ENCODE data around the gene PSPN.

DNA sequence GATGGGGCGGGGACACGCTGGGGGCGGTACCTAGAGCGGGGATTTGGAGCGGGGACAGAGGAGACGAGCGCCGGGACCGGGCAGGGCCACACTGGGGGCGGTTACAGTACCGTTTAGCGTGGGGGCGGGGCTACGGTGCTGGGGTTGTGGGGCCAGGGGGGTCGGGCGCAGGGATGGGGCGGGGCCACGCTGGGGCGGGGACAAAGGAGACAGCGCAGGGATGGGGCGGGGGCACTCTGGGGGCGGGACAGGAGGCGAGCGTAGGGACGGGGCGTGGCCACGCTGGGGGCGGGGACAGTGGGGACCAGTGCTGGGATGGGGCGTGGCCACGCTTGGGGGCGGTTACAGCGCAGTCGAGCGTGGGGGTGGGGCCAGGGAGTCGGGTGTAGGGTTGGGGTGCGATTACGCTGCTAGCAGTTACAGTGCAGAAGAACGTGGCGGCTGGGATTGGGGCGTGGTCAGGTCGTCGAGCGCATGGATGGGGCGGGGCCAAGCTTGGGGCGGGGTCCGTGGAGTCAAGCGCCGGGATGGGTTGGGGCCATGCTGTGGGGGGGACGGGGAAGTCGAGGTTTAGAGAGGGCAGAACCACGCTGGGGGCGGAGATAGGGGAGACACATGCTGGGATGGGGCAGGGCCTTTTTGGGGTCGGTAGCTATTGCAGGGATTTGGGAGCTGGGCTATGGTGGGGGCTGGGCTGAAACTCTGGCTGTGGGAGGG lies 2.5 kb downstream of the PSPN start:
- no peak for TF ChIP-seq POLR2A (IDR thresholded peaks at IDR 0.05; ENCODE audit: low read depth)
- TF ChIP-seq, protein P1, sequence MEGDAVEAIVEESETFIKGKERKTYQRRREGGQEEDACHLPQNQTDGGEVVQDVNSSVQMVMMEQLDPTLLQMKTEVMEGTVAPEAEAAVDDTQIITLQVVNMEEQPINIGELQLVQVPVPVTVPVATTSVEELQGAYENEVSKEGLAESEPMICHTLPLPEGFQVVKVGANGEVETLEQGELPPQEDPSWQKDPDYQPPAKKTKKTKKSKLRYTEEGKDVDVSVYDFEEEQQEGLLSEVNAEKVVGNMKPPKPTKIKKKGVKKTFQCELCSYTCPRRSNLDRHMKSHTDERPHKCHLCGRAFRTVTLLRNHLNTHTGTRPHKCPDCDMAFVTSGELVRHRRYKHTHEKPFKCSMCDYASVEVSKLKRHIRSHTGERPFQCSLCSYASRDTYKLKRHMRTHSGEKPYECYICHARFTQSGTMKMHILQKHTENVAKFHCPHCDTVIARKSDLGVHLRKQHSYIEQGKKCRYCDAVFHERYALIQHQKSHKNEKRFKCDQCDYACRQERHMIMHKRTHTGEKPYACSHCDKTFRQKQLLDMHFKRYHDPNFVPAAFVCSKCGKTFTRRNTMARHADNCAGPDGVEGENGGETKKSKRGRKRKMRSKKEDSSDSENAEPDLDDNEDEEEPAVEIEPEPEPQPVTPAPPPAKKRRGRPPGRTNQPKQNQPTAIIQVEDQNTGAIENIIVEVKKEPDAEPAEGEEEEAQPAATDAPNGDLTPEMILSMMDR (IDR thresholded peaks at IDR 0.05), result no peak

All from esophagus muscularis mucosa (tissue), 3 donors.